Dermis microvascular lymphatic vessel endothelial cell (primary cell): ENCODE results near the gene TTC7B. TPM values are rescaled to one million over a fixed set of nuclear protein-coding genes. Genes with fewer than 3 reads are reported as not detected.

Experiments used
- DNase-seq, 2 donors: peaks; one replicate each; pipeline versions ENCODE4 v3.0.0 to v3.0.0-alpha.2; 2010; ENCODE audit warnings: low read depth in 2 of 2
- total RNA-seq: library from RNA; depleted of rRNA; stranded (reverse); fragments of >200 nt; gene quantifications from 2 replicates; pipeline ENCODE4 v1.2.1, GENCODE V29; 2014

The TTC7B gene
- total RNA-seq, 1 donor from 2014 or later = 13.9 TPM

- no peak for DNase-seq
Observed at GRCh38 chr14:90805662-90806540, 10.3 kb downstream of the TTC7B start.

- no peak for DNase-seq
Observed at GRCh38 chr14:90805084-90805391, 11.2 kb downstream of the TTC7B start.

DNA sequence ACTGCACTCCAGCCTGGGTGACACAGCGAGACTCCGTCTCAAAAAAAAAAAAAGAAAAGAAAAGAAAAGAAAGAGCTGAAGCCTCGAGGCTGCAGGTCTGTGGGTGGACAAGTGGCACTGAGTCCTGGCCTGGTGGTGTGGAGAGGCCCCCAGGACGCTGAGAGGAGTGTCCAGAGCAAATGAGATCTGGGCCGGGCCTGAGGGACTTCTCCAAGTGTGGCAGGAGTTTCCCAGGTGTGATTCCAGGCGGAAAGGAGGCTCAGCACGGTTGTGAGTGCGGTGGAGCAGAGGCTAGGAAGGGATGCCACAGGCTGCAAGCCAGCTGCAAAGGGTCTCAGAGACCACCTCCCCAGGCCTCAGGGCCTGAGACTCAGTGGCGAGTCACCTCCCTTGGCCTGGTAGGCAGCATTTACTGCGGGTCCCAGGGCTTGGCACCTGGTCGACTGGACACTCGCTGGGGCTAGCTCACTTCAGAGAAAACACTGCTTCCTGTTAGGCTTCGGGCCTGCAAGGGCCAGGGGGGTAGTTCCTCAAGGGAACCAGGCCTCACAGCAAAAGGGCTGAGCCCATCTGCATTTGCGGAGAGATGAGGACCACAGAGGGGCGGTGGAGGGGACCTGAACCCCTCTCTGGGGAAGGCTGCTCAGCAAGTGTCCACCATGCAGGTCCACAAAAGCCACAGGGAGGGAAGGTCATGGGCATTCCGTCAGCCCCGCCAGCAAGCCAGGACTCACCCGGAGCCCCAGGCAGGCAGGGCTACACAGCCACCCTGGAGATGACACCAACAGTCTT lies 11.7 kb downstream of the TTC7B start:
- DNase-seq = no peak

DNA sequence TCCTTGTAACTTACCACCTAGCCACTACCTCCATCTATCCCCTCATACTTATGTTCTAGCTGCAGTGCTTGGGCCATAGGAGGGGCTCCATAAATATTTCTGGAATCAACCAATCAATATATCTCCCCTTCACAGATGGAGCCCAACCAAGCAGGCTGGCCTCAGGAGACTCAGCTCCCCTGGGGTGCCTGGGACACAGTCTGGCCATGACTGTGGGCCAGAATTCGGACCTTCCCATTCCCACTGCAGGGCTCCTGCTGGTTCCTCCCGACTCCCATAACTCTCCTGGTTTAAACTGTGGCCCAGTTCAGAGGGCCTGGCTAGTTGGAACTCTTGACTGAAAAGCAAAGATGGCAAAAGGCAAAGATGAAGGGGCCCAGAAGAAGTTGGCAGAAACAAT lies 13.0 kb downstream of the TTC7B start:
- no peak for DNase-seq

GRCh38 chr14:90799420-90799819 lies 16.8 kb downstream of the TTC7B start:
- no peak for DNase-seq

DNA sequence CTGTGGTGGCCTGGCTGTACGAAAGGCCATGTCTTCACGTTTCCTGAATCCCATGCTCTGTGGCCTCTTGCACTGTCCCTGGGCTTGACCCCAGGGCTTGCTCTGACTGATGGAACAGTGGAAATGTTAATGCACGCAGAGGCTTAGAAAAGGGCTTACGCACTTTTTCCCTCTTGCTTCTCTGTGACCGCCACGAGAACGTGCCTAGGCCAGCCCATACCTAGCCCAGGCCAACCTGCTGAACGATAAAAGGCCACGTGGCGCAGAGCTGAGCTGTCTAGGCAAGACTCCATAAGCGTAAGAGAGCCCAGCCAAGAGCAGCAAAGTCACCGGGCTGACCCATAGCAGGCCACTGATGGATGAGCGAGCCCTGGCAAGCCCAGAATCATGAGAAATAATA lies 18.3 kb downstream of the TTC7B start:
- no peak for DNase-seq

DNA sequence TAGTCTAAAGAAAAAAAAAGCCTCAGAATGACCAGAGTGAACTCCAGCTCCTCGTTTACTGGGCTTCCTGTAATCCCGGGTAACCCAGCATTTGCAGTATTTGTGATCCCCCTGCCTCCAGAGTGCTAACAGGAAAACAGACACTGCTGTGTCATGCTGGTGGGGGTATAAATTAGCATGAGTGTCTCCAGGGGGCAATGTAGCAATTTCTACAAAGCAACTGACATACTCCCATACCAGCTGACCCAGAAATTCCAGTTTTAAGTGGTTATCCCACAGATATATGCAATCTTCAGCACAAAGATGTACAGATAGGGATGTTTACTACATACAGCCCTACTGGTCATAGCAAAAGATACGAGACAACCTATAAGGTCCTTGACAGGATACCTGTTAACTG lies 18.8 kb downstream of the TTC7B start:
- peak in 1 of 2 donors; percentile 62 for DNase-seq

DNA sequence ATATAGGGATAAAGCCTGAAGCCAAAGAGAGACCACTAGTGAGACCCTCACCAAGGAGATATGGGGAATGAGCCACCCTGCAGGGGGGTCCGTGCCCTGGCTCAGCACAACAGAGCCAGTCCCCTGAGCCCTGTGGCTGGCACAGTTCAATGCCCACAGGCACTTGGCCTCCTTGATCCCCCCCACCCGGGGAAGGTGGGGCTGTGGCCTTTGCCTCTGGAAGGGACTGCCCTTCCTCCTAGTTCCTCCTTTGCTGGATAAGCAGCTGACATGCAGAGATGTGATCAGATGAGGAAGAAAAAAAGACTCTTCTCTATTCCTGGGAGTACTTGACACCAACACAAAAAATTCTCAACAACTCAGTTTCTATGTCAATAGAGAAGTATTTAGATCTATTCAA lies 19.9 kb downstream of the TTC7B start:
- DNase-seq = no peak

GRCh38 chr14:90795744-90796143 lies 20.5 kb downstream of the TTC7B start:
- DNase-seq = peak; percentile 48 to 94

DNA sequence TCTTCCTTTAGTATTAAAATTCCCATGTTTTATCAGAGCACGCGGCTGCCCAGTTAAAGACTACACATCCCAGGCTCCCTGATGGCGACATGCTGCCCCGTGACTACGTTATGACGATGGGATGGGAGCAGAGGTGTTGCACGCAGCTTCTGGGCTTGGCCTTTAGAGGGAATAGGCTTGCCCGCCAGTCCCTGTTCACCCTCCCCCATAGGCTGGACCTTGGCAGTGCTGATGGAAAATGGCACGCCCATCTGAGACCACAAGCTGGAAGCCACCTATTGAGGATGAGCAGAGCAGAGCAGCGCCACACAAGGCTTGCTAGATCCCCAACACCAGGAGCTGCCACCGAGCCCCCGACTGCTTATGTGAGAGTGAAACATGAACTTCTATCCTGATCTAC lies 24.7 kb downstream of the TTC7B start:
- peak in 1 of 2 donors; percentile 60 for DNase-seq

- no peak for DNase-seq
Observed at GRCh38 chr14:90788031-90788430, 28.2 kb downstream of the TTC7B start.

DNA sequence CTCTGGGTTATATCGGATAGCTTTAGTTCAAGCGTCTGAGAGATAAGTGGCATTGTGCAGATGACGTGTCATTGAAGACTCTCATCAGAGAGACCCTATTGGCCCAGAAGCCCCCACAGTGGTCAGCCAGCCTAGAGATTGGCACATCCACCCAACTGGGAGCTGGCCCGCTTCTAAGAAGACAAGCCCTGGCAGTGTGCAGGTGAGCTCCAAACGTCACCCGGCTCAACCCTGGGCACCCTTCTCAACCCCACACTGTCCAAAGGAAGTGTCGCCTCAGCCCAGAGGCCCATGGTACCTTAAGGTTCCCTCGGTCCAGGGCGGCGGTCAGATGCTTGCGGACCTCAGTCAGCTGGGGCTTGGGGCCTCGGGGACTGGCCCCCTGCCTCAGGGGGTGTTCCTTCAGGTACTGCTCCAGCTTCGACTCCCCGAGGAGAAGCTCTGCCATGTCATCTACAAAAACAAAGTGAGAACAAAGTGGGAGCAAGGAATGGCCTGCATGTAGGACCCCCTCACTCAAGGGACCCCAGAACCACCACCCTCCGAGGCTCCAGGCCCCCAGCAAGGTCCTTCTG lies 30.3 kb downstream of the TTC7B start:
- no peak for DNase-seq

DNA sequence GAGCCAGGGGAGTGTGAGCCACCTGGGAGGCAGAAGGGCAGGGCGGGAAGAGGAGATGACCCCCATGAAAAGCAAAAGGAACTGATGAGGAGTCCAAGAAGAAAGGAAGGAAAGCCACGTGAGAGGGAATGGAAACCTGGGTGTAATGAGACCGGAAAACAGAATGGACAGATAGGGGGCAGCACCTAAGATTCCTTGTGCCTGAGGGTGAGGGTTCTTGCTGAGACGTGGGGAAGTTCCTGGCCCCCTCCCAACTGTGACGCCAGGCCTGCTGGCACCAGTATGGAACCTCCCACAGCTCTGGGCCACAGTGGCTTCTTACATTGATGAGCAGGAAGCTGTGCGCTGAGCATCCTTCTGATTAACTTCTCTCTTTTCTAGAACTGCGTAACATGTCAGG lies 30.8 kb downstream of the TTC7B start:
- DNase-seq = peak in 1 of 2 donors; percentile 52

DNA sequence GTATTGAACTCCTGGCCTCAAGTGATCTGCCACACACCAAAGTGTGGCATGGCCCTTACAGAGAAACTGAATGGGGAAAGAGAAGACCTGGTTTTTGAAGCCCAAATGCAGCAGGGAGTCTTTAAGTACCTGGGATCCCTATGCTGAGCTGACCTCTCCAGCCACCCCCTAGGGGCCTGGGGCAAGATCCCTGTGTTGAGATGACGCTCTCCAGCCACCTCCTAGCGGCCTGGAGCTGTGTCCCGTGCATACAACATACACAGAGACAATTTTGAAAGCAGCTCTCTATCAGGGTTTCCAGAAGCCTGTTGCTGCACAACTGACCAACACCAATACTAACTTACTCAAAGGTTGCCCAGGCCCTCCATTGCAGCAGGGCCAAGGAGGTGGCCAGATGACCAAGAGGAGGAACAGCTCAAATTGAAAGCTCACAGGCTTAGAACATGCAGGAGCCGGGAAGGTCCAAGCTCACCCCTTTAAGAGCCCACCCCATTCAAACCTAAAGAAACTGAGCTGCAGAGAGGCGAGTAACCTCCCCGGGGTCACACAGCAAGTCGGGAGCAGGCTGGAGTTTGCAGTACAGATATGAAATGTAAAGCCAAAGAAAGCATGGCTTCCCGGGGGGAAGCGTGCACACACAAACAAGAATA lies 31.5 kb downstream of the TTC7B start:
- no peak for DNase-seq

DNA sequence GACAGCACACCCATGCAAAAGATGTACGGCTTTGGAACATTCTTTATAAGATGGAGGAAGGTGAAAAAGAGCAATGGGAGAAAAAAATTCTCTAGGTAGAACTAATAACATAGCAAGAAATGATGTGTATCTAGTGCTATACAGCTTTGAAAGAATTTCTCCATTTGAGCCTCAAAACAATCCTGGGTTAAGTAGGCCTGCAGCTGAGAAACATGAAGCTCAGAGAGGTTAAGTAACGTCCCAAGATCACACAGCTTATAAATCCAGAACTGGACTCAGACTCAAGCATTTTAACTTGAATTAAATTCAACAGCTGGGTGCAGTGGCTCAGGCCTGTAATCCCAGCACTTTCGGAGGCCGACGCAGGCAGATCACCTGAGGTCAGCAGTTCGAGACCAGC lies 32.9 kb downstream of the TTC7B start:
- no peak for DNase-seq

DNA sequence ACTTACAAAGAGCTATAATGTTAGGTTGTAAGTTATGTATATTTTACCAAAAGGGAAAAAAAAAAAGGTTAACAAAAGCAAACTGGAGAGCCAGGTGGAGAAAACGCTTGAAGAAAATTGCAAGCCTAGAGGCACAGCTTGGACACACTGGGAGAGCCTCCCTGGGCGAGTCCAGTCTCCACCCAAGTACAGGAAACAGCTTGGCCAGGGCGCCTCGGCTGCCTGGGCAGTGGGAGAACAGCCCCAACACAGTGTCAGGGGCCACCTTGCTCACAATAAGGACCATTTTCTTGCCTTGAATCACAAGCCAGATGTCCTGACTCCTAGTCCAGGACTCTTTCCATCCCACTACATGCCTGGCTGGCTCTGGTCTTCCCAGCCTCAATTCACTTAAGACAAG lies 33.3 kb downstream of the TTC7B start:
- DNase-seq = no peak

GRCh38 chr14:90781876-90782275 lies 34.4 kb downstream of the TTC7B start:
- no peak for DNase-seq

GRCh38 chr14:90781344-90781761 lies 34.9 kb downstream of the TTC7B start:
- no peak for DNase-seq

GRCh38 chr14:90780519-90780918 lies 35.7 kb downstream of the TTC7B start:
- DNase-seq = no peak

DNA sequence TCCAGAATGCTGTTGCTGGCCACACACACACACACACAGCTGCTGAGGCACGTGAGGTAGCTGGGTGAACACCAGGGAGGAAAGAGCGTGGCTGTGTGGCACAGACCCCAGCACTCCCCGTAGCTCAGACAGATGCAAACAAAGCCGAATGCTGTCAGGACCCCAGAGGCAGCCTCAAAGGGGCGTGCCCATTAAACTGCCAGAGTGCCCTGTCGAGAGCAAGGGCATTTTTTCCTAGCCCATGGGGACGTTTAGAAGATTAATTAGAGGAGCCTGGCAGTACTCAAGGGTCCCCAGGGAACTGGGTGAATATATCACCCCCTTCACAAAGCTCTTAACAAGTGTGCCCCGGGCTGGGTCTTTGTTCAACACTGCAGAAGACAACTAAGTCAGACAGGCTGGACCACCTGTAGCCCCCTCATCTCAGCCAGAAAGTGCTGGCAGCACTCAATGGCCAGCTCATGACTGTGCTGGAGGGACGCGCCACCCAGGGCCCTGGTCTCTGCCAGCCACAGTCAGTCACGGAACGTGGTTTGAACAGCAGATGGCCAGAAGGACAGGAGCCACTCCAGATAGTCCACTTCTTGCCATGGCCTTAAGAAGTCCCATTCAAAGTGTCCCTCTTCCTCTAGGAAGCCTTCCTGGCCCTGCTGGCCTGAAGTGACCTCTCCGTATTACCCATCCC lies 37.5 kb downstream of the TTC7B start:
- no peak for DNase-seq

GRCh38 chr14:90777830-90778485 lies 38.3 kb downstream of the TTC7B start:
- DNase-seq = no peak
